ENCODE measurements around the gene SENP6. TPM values are rescaled to one million over a fixed set of nuclear protein-coding genes. Genes with fewer than 3 reads are reported as not detected.
A peak's percentile ranks its signal among the peaks of the same experiment; 100 is the strongest.

Gene SENP6
- polyA plus RNA-seq, 3 donors: 22.3 to 43.9 (median 31.9) TPM

GRCh38 chr6:75759207-75759606 lies 157.5 kb downstream of the SENP6 start:
- Histone ChIP-seq H4K20me1 (ENCODE audit: insufficient read depth, low read length) (no peaks in the 10 kb centered on the region), H3K27ac (ENCODE audit: low read depth in 1 of 2, low read length in 2 of 2) (no peak overlapping the region), H3K79me2 (ENCODE audit: insufficient read depth, low read length) (no peaks in the 10 kb centered on the region), H3K36me3 (replicated peaks in 1 of 2; ENCODE audit: control insufficient read depth in 1 of 2, insufficient read depth in 2 of 2, low read length in 2 of 2) (no peaks in the 10 kb centered on the region), H3K9me3 (replicated peaks in 1 of 2; ENCODE audit: control insufficient read depth in 1 of 2, insufficient read depth in 1 of 2, low read length in 2 of 2) (no peaks in the 10 kb centered on the region), H3K9ac (ENCODE audit: insufficient read depth, low read length, poor library complexity, severe bottlenecking) (no peak overlapping the region), H2AFZ (ENCODE audit: insufficient read depth, low read depth, low read length, poor library complexity, severe bottlenecking) (no peak overlapping the region), H3K4me1 (ENCODE audit: control insufficient read depth in 1 of 2, insufficient read depth in 2 of 2, low read length in 2 of 2) (no peaks in the 10 kb centered on the region), H3K4me3 (replicated peaks in 1 of 3; ENCODE audit: low read depth in 2 of 3, low read length in 3 of 3) (no peak overlapping the region), H3K27me3 (ENCODE audit: control insufficient read depth in 2 of 2, insufficient read depth in 2 of 2, low read length in 2 of 2) (peaks cover 22 to 49% of the 10 kb centered on the region in 2 donors), H3K4me2 (replicated peaks; ENCODE audit: extremely low read depth, low read length, poor library complexity, severe bottlenecking) (no peak overlapping the region)
- Mint-ChIP-seq H3K36me3 (no peaks in the 10 kb centered on the region), H3K27ac (no peak overlapping the region), H3K4me1 (no peaks in the 10 kb centered on the region), H3K4me3 (peak overlapping the region in 1 of 2 donors; percentile 9), H3K9me3 (peaks cover 0 to 6% (median 0%) of the 10 kb centered on the region in 7 donors), H3K27me3 (ENCODE audit: low read depth in 3 of 3) (peaks cover 37 to 62% (median 56%) of the 10 kb centered on the region in 3 donors)
- no CpG with 5 or more reads among the region's 5 CpGs for WGBS (ENCODE audit: insufficient coverage)
- TF ChIP-seq CTCF (IDR thresholded peaks at IDR 0.05): no peak
- no peak for DNase-seq
- intact Hi-C loops (cut with micrococcal nuclease): no loop called here

GRCh38 chr6:75760320-75760719 lies 158.6 kb downstream of the SENP6 start:
- H3K9me3 Mint-ChIP-seq: peaks cover 0 to 6% (median 0%) of the 10 kb centered on the region in 7 donors
- H3K79me2 ChIP-seq (ENCODE audit: insufficient read depth, low read length): no peaks in the 10 kb centered on the region
- H2AFZ ChIP-seq (ENCODE audit: insufficient read depth, low read depth, low read length, poor library complexity, severe bottlenecking): no peak overlapping the region
- H3K27me3 Mint-ChIP-seq (ENCODE audit: low read depth in 3 of 3): peaks cover 36 to 61% (median 51%) of the 10 kb centered on the region in 3 donors
- no peak for DNase-seq
- no peaks in the 10 kb centered on the region for H3K36me3 ChIP-seq (replicated peaks in 1 of 2; ENCODE audit: control insufficient read depth in 1 of 2, insufficient read depth in 2 of 2, low read length in 2 of 2)
- no peaks in the 10 kb centered on the region for H3K4me1 Mint-ChIP-seq
- H3K27me3 ChIP-seq (ENCODE audit: control insufficient read depth in 2 of 2, insufficient read depth in 2 of 2, low read length in 2 of 2): peaks cover 18 to 40% of the 10 kb centered on the region in 2 donors
- H3K4me3 Mint-ChIP-seq: no peak overlapping the region
- H3K4me2 ChIP-seq (replicated peaks; ENCODE audit: extremely low read depth, low read length, poor library complexity, severe bottlenecking): no peak overlapping the region
- no peak overlapping the region for H3K27ac ChIP-seq (ENCODE audit: low read depth in 1 of 2, low read length in 2 of 2)
- no peaks in the 10 kb centered on the region for H3K36me3 Mint-ChIP-seq
- no peaks in the 10 kb centered on the region for H3K4me1 ChIP-seq (ENCODE audit: control insufficient read depth in 1 of 2, insufficient read depth in 2 of 2, low read length in 2 of 2)
- TF ChIP-seq CTCF (IDR thresholded peaks at IDR 0.05): no peak
- no CpG with 5 or more reads among the region's 1 CpG for WGBS (ENCODE audit: insufficient coverage)
- intact Hi-C loops (cut with micrococcal nuclease): no loop called here
- H3K9ac ChIP-seq (ENCODE audit: insufficient read depth, low read length, poor library complexity, severe bottlenecking): no peak overlapping the region
- H3K4me3 ChIP-seq (replicated peaks in 1 of 3; ENCODE audit: low read depth in 2 of 3, low read length in 3 of 3): no peak overlapping the region
- no peak overlapping the region for H3K27ac Mint-ChIP-seq
- no peaks in the 10 kb centered on the region for H3K9me3 ChIP-seq (replicated peaks in 1 of 2; ENCODE audit: control insufficient read depth in 1 of 2, insufficient read depth in 1 of 2, low read length in 2 of 2)
- no peaks in the 10 kb centered on the region for H4K20me1 ChIP-seq (ENCODE audit: insufficient read depth, low read length)

All from CD14-positive monocyte (primary cell).